GM19035 (cell line): ENCODE data around the gene TFDP1.

ENCODE experiments used
- ATAC-seq: cut with Tn5 transposase; IDR thresholded peaks from one replicate; pipeline ENCODE4 v1.9.1; 2021; ENCODE audit not compliant: unreplicated experiment

TFDP1 gene

DNA sequence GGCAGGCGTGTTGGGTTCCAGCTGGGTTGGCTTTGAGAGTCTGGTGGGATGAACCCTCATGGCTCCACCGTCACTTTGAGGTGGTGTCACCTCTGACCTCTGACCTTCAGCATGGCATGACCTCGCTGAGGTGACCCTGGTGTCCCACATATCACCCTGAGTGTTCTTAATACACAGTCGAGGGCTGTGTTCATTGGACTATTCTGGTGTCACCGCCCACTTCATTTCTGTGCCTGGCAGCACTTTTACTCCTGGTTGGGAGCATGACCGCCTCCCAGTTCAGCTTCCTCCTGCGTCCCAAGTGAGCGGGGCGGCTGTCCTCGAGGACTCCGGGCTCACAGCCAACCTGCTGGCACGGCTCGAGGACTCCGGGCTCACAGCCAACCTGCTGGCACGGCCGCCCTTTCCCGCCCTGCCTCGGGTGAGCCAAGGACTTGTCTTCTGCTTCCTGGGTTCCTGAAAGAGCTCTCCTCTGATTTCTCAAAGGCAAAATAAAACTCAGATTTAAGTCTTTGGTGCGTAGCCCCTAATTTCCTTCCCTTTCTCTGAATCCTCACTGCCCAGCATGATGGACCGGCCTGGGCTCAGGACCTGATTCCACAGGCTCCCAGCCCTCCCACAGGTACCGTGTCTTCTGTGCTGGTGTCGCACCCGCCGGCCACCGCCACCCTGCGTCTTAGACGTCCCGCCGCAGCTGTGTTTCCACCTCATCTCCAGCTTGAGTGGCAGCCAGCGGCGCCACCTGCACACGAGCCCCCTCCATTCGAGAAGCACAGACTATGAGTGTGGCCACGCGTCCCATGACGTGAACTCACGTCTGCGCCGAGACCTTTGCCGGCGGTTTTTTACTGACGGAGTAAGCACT is 63.0 kb downstream of the TFDP1 start:
- no peak for ATAC-seq

DNA sequence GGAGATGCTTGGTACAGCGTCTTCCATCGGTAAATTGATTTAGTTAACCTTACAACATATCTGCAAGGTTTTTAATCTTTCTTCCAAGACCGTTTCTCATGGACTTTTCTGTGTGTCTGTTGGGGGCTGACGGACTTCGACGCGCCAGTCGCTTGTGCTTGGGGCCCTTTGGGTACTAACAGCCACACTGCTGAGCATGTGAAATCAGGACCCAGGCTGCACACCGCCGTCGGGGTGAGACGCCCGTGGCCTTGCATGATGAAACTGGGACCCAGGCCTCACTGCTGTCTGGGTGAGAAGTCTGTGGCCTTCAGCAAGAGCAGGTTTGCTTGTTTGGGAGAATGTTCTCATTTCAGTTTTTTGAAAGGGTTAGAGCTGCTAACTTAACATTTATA is 63.7 kb downstream of the TFDP1 start:
- ATAC-seq = no peak

DNA sequence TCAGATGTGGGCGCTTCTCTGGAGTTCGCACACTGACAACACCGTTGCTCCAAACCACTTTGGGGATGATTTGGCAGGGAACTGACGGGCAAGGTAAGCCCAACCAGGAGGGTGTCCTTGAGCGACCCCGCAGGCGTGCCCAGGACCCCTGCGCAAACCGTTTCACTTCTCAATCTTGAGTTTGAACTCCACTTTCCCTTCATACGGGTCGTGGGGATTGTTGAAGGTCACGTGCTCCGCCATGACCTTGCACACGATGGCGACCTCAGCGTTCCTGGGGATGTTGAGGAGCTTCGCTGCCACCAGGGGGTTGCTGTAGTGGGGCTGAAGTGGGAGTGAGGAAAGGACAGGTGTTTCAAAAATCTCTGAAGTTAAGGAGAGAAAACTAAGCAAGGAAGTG is 64.7 kb downstream of the TFDP1 start:
- no peak for ATAC-seq

DNA sequence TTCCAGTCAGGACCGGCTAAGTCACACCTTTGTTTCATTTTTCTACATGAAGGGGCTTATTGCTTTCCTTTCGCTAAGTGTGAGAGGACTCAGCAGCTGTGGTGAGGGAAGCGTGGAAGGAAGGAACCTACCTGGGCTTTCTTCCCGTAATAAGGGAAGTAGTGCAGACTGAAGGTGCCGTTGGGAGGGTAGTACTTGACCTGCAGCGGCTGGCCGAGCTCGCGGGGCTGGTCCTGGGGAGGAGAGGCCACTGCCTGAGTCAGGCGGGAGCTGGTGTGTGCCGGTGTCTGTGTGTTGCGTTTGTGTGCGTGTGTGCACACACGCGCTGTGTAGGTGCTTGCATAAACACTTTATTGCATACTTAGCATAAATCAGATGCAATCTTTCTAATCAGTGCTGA is 65.7 kb downstream of the TFDP1 start:
- no peak for ATAC-seq

DNA sequence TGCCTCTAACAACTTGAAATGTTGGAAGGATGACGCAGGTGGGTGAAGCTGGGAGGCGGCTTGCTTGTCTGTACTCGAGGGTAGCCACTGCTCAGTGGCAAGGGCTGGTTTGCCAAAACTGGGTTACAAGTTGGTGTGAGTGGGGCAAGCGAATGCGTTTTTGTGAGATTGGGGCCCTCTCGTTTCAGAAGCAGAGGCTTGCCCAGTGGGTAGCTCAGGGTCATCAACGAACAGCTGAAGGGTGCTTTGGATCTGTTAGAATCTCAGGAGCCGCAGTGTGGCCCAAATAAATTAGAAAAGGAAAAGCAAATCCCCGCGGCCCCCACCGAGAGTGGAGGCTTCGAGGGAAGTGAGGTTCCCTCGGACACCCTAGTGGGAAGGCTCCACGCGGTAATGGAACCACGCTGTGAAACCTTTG is 66.2 kb downstream of the TFDP1 start:
- no peak for ATAC-seq

DNA sequence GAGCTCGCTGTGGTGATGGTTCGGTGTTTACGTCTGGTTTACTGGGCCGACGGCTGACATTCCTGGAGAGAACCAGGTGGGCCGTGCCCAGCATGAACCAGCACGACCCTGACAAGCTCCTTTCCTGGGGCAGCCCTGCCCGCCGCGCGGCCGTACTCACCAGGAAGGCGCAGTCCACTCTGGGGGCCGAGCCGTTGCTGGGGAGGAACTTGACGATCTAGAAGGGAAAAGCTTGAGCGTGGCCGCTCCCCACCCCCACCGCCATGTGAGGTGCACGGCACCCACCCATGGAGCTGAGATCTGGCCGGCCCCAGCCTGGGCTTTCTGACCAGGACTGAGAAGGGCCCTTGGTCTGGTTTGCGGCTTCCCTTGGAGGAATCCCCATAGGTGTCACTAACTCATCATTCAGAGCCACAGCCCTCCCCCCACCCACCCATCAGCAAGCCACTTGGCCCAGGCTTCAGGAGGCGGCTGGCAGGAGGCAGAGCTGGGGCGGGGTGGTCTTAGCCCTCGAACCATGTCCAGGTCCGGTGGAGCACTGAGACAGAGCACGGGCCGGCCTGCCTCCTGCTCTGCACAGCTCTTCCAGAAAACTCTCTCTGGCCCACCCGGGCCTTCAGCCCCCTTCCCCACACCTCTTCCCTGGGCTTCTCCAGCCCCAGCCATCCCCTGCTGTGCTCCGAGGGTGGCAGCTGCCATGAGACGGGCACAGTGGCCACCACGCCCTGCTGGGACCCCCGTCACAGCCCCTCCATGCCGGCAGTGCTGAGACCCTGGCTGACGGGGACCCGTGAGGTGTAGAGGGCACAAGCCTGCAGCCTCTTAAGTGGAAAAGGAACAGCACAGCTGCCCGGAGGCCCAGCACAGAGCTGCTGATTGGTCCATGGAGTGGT is 67.2 kb downstream of the TFDP1 start:
- no peak for ATAC-seq

DNA sequence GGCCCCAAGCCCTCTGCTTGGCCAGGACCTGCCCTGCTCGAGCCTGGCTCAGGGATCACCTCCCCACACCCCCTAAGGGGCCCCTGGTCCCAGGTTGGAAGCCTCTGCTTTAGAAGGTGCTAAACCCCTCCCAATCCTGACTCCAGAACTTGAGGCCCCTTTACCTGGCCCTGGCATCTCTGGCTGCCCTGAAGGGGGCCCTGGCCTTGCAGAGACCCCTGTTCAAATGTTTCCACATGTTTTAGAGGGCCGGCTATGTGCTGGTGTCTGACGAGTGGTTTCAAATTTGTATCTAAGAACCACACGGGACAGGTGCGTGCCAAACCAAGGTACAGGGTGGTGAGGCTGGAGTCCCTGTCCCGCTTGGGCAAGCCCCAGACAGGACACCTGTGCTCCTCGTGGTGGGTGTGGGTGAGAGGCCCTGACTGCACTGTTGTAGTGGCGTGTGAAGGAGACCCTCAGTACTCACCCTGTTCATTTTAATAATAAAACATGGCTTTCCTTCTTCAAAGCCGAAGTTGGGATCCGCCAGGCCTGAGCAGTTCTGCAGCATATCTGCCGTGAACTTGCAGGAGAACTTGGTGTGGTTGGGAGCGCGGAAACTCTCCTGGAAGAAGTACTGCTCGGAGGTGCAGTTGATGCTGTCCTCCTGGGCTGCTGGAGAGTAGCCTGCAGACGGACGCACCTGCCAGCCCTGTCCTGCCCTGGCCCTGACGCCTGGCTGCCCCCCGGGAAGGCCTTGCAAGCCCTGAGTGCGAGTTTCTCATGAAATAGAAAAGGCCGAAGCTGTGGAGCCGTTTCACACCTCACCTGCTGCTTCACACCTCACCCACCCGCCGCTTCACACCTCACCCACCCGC is 68.1 kb downstream of the TFDP1 start:
- no peak for ATAC-seq

DNA sequence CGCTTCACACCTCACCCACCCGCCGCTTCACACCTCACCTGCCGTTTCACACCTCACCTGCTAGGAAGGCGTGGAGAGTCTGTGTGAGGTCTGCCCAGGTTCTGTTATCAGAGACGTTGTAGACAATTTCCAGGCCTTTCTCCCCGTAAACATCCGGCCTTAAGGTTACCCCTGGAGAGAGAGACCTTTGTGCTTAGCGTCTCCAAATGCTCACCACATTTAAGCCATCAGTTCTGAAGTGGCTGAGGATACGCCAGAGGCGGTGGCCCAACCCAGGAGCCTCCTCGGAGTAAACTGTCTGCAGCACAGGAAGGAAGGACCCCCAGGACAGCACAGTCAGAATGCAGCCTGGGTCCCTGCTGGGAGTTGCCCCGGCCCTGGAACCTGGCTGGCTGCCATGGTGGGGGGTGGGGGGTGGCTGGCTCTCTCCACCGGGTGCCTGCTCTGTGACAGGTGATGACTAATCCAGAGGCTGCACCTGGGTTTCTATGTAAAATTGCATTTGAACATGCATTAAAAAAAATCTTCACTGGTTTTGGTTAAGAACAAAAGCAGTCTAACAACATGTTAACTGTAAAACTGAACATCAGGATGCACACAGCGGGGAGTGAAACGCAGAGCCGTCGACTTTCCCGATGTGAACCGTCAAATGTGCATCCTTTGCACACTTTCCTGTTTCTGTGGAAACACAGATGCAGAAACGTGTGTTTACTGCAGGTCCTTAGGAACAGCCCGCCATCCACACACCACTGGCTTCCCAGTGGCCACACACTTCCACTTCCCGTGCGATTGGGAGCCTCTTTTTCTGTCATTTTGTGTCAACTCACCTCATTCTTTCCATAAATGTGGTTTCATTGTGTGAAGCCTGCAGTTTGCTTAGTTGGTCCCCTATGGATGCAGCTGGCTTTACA is 69.0 kb downstream of the TFDP1 start:
- ATAC-seq = no peak

DNA sequence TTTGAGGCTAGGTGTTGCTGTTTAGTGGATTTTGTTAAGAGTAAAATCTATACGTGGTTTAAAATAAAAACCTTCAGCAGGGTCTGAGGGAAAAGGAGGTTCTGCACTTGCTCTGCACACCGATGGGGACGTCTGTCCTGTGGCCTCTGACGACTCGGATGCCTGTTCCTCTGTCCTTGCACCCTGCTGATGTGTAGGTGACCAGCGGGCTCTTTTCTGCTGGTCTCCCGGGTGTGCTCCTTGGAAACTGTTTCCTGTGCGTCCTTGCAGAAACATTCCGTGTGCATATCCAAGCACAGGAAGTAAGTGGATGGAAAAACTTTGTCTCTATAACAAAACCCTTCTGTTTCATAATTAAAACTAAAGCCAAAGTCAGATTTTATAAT is 69.6 kb downstream of the TFDP1 start:
- no peak for ATAC-seq

DNA sequence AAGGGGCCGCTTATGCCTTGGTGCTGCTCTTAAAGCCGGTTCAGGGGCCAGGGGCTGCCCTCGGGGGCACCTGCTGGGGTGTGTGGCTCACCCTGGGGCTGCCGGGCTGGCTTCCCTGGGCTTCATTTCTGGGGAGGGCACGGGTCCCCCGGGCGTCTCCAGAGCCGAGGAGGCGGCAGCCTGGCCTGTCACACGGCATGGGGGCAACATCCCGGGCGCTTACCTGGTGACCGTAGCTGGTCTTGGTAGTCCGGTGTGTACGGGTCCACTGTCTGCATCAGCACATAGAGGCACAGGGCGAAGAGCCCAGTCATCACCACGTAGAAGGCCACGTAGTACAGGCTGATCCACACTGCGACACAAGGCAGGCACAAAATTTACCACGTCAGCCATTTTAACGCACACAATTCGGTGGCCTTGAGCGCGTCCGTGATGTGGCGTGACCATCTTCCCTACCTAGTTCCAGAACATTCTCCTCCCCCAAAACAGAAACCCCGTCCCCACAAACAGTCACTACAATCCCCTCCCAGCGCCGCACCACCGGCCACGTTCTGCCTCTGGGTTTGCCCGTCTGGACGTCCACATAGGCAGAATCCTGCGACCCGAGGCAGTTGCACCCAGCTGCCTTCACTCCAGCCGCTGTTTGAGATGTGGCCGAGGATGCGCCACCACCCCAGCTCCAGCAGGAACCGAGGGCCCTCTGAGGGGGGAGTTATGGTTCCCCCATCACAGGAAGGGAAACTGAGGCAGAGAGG is 70.2 kb downstream of the TFDP1 start:
- ATAC-seq = no peak

DNA sequence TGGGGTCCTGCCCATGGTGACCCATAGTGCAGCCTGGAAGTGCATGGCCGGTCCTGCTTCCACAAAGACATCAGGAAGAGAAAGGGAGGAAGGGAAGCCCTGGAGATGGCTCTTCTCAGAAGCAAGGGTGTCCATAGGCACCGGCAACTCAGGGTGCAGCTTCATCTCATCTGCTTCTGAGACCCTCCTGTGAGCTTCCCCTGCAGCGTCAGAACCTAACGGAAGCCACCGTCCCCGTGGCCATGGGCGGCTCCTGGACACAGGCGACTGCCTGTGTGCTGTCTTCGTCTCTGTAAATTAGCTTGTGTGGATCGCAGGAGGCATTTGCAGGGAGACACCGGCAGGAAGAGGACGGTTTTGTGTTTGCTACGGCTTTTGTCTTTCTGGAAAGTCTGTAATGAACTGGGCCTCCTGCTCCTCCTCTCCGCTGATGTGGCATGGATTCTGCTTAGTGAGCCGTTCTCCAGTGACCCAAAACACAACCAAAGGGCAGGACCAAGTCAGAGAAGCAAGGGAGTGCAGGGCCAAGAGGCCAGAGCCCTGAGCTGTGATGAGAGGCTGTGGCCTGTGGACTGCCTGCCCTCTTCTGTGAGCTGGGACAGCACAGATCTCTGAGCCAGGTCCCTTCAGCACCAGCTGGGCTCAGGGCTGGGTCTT is 70.9 kb downstream of the TFDP1 start:
- no peak for ATAC-seq

DNA sequence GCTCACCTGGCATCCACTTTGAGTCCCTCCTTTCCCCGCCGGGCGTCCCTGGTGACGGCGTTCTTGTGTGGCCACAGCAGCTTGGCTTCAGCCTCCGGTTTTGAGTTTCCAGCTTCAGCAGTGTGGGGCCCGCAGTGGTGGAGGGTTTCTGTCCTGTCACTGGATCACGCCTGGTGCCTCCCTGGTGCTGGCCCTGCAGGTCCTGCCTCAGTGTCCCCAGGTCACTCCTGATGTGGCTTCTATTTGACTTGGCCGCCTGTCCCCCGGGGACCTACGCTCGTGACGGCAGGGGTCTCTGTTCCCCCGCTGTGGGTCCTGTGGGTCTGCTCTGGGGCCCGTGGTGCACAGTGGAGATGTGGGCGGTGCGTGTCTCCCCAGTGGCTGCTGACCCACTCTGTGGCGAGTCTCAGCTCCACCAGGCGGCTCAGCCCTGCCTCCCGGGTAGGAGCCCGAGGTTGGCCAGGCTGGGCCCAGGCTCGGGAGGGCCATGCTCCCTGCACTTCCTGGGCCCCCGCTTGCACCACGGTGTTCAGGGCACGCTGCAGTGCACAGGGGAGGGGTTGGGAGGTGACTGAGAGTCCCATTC is 71.5 kb downstream of the TFDP1 start:
- no peak for ATAC-seq

DNA sequence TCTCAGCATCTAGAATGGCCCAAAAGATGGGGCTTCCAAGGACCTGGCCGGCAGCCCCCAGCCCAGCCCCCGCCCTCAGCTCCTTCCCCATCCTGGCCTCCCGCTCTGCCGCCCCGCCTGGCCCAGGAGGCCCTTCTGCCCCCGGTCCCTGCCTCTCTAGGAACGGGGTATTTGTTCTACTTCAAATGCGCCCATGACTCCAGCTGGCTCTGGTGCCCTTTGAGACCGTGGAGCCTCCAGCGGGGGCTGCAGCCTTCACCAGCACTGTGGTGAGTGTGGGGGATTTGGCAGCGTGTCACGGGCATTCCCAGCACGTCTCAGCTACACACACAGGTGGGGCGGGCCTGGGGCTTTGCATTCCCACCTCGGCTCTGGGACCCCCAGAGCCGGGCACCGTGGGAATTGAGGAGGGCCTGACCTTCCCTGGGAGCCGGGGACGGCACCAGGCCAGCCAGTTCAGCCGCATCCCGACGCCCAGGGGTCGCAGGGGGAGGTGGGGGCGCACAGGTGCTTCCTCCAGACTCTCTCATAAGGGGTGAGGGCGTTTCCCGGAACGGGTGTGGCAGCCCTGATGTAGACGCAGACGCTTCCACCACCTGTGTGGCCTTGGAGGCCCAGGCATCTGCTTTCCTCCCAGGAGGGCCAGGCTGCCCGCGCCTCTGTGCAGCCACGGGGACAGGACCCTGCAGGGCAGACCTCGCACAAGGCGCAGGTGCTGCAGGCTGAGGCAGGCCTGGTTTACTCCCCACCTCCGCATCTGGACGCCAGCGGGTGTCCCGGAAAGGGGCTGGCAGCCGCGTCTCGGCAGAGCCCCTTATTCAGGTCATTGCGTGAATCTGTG is 72.5 kb downstream of the TFDP1 start:
- ATAC-seq = no peak

DNA sequence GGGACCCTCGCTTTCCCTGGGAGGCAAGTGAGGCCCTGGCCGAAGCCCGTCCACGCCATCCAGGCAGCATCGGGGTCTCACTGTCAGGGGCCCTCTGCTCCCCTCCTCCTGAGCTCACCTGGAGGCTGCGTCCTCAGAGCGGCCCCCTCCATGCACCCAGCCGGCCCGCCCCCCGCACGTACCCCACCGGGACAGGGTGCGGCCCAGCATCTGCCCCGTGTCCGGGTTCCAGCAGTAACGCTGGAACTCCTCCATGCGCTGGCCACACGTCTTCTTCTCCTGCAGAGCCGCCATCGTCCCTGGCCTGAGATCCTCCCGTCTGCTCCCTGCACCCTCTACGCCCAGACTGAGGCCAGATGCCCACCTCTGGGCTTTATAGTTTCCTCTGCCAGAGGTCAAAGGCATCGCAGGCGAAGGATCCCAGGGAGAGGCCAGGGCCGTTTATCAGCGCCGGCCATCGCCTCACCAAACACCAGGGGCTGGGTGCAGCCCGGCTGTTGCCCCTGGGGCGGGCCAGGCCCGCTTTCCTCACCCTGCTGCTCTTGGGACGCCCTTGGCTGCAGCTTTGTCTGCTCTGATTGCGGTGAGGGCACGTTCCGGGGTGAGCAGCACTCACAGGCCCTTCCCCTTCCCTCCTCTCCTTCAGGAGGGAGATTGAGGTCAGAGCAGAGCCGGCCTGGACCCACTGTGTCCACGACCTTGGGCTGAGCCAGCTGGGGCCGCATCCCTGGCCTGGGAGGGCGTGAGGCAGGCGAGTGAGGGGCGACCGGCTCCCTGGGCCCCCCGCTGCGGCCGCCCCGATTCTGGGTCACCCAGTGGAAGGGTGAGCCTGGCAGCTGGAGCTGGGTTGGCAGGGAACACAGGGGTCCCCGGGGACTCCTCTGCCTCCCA is 73.5 kb downstream of the TFDP1 start, which contains the start of gene ATP4B:
Gene ATP4B (minus strand): TSS at position 348 of the 891 bp plus-strand sequence. CDS start 54 bp downstream, at position 294.
- no peak for ATAC-seq

DNA sequence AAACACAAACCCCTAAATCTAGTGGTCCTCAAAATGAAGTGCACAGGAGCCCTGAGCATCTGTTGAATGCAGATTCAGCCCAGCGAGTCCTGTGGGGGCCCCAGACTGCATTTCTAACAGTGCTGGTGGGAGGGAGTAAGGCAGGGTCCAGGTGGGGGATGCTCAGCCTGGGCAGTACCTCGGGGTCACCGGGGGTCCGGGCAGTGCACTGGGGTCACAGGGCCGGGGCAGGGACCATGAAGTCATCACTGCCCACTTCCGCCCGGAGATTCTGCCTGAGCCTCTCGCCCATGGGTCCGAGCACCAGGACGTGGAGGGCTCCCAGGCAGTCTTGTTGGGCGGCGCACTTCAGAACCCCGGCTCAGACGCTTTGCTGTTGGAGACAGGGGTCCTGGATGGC is 74.3 kb downstream of the TFDP1 start:
- no peak for ATAC-seq

DNA sequence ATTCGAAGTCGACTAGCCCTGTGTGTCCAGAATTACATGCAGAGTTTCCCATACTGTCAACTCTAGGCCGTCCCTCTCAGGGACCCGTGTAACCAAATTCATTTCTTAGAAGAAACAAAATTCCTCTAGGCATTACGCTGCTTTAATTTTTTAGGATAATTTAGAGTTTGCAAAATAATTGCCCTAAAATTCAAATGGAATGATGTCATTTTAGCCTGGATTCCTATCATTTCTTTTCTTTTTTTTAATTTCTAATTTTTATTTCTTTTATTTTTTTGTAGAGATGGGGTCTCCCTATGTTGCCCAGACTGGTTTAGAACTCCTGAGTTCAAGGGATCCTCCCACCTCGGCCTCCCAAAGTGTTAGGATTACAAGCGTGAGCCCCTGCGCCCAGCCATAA is 74.8 kb downstream of the TFDP1 start:
- ATAC-seq = no peak

DNA sequence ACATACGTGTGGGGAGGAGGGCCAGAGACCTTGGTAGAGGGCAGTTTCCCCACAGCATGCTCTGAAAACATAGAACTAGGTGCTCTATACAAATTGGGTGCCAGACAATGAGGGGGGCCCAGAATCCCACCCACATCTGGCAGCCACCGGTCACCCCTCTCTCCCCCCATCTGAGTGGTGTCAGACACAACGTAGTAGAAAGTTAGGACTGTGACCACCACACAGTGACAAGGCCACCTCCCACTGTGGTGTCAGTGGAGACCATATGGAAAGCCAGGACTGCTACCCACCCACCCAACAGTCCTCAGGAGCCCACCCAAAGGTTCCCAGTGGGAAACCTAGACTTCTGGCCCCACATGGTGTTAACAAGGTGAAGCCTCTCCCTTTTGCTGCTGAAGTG is 75.5 kb downstream of the TFDP1 start:
- no peak for ATAC-seq
